ENCODE data around the gene TAF11L2.
"Not testable (repeated sequence)": the region's sequence is repeated elsewhere in the genome, so short reads cannot be mapped to it uniquely, and the experiment has no call there.

GRCh38 chr5:17475064-17475463 lies 23.0 kb upstream of the TAF11L2 start:
- not testable (repeated sequence) for TF ChIP-seq CTCF (IDR thresholded peaks at IDR 0.05; ENCODE audit: low read depth, low read length); EZH2phosphoT487 (IDR thresholded peaks at IDR 0.05; ENCODE audit: low read depth)

Measured in OCI-LY3 (cell line).